GM04504 (cell line): ENCODE data around the gene CSH1.
"Not testable (repeated sequence)": the region's sequence is repeated elsewhere in the genome, so short reads cannot be mapped to it uniquely, and the experiment has no call there.

Experiments used
- DNase-seq: peaks from one replicate; pipeline ENCODE4 v3.0.0-alpha.2; 2012; ENCODE audit warnings: low read depth

Gene CSH1

GRCh38 chr17:63904796-63905195 lies 8.4 kb upstream of the CSH1 start:
- DNase-seq, result not testable (repeated sequence)

- DNase-seq, result not testable (repeated sequence)
Observed at GRCh38 chr17:63903787-63904201, 7.4 kb upstream of the CSH1 start.

- DNase-seq, result not testable (repeated sequence)
Observed at GRCh38 chr17:63901971-63902370, 5.6 kb upstream of the CSH1 start.

GRCh38 chr17:63898899-63899798 lies 2.8 kb upstream of the CSH1 start:
- not testable (repeated sequence) for DNase-seq

GRCh38 chr17:63894821-63895220 lies 1.6 kb downstream of the CSH1 start:
- DNase-seq, result not testable (repeated sequence)

- not testable (repeated sequence) for DNase-seq
Observed at GRCh38 chr17:63894021-63894420, 2.4 kb downstream of the CSH1 start.

- DNase-seq, result not testable (repeated sequence)
Observed at GRCh38 chr17:63892316-63893037, 3.9 kb downstream of the CSH1 start.

GRCh38 chr17:63889026-63889848 lies 7.1 kb downstream of the CSH1 start:
- DNase-seq, result not testable (repeated sequence)

- DNase-seq, result not testable (repeated sequence)
Observed at GRCh38 chr17:63885119-63885518, 11.3 kb downstream of the CSH1 start.

- DNase-seq, result not testable (repeated sequence)
Observed at GRCh38 chr17:63882626-63883126, 13.7 kb downstream of the CSH1 start.

GRCh38 chr17:63881935-63882601 lies 14.3 kb downstream of the CSH1 start, which contains the start of gene GH2:
GH2 (minus strand) TSS chr17:63881944; CDS start chr17:63881801, 143 bp downstream.
- no peak for DNase-seq

GRCh38 chr17:63881337-63881736 lies 15.0 kb downstream of the CSH1 start:
- DNase-seq, result not testable (repeated sequence)

GRCh38 chr17:63880706-63881105 lies 15.7 kb downstream of the CSH1 start:
- DNase-seq, result no peak

GRCh38 chr17:63878413-63878812 lies 18.0 kb downstream of the CSH1 start:
- not testable (repeated sequence) for DNase-seq

- not testable (repeated sequence) for DNase-seq
Observed at GRCh38 chr17:63874693-63875092, 21.7 kb downstream of the CSH1 start.

- not testable (repeated sequence) for DNase-seq
Observed at GRCh38 chr17:63874061-63874626, 22.2 kb downstream of the CSH1 start.

GRCh38 chr17:63873577-63873976 lies 22.8 kb downstream of the CSH1 start, which contains the start of gene CSH2:
CSH2 (minus strand) TSS chr17:63873677; CDS start chr17:63873614, 63 bp downstream.
- DNase-seq, result not testable (repeated sequence)

GRCh38 chr17:63871646-63872365 lies 24.6 kb downstream of the CSH1 start:
- DNase-seq, result not testable (repeated sequence)

GRCh38 chr17:63870292-63870665 lies 26.1 kb downstream of the CSH1 start:
- DNase-seq, result not testable (repeated sequence)
